GM18517 (cell line): ENCODE measurements around the gene GSE1.

Experiments
- ATAC-seq: cut with Tn5 transposase; IDR thresholded peaks from one replicate; pipeline ENCODE4 v1.9.1; 2021; ENCODE audit warnings: mild to moderate bottlenecking, moderate library complexity; ENCODE audit not compliant: unreplicated experiment

GSE1 gene

GRCh38 chr16:85631802-85632393, 18.8 kb downstream of the GSE1 start:
- no peak for ATAC-seq

- no peak for ATAC-seq
Observed at GRCh38 chr16:85632709-85633437, 19.8 kb downstream of the GSE1 start.

- no peak for ATAC-seq
Observed at GRCh38 chr16:85633438-85633743, 20.3 kb downstream of the GSE1 start.

GRCh38 chr16:85633888-85634287, 20.8 kb downstream of the GSE1 start:
- ATAC-seq = no peak

- ATAC-seq = no peak
Observed at GRCh38 chr16:85634747-85635544, 21.8 kb downstream of the GSE1 start.

GRCh38 chr16:85635545-85636140, 22.5 kb downstream of the GSE1 start:
- no peak for ATAC-seq

- ATAC-seq = no peak
Observed at GRCh38 chr16:85636234-85636812, 23.2 kb downstream of the GSE1 start.

GRCh38 chr16:85637061-85637807, 24.1 kb downstream of the GSE1 start:
- no peak for ATAC-seq

- no peak for ATAC-seq
Observed at GRCh38 chr16:85637808-85638647, 24.9 kb downstream of the GSE1 start.

GRCh38 chr16:85638695-85639409, 25.7 kb downstream of the GSE1 start:
- ATAC-seq = no peak

GRCh38 chr16:85639529-85640253, 26.6 kb downstream of the GSE1 start:
- ATAC-seq = no peak

GRCh38 chr16:85640254-85640558, 27.1 kb downstream of the GSE1 start:
- ATAC-seq = no peak

GRCh38 chr16:85640585-85640984, 27.5 kb downstream of the GSE1 start:
- ATAC-seq = no peak

GRCh38 chr16:85641305-85641704, 28.2 kb downstream of the GSE1 start:
- ATAC-seq = no peak

GRCh38 chr16:85641776-85642176, 28.7 kb downstream of the GSE1 start:
- ATAC-seq = no peak

- ATAC-seq = no peak
Observed at GRCh38 chr16:85642762-85643358, 29.7 kb downstream of the GSE1 start.

- ATAC-seq = no peak
Observed at GRCh38 chr16:85643631-85644030, 30.5 kb downstream of the GSE1 start.

- no peak for ATAC-seq
Observed at GRCh38 chr16:85644093-85644712, 31.1 kb downstream of the GSE1 start.
